ENCODE measurements around the gene COMTD1. TPM values are rescaled to one million over a fixed set of nuclear protein-coding genes. Genes with fewer than 3 reads are reported as not detected.
A peak's percentile ranks its signal among the peaks of the same experiment; 100 is the strongest.
"Not testable (repeated sequence)": the region's sequence is repeated elsewhere in the genome, so short reads cannot be mapped to it uniquely, and the experiment has no call there.

Gene COMTD1
- total RNA-seq, 2 experiments from 2014 or later, result 39.8 to 43.2 TPM

- CTCF ChIA-PET, result interaction anchor here (0.8 kb wide), 1 partner anchor 43 kb away, joined by 4 read pairs; no protein-coding TSS in a partner anchor
Observed at GRCh38 chr10:75191821-75192568, 43.8 kb downstream of the COMTD1 start.

GRCh38 chr10:75189266-75190096 lies 46.3 kb downstream of the COMTD1 start:
- CTCF ChIA-PET, result interaction anchor here (0.6 to 7.4 kb wide), 6 partner anchors 9 to 46 kb away, joined by 3 to 126 read pairs (median 14); partner anchors contain the start of genes COMTD1 and VDAC2
- H3K27ac Mint-ChIP-seq, result no peak overlapping the region

More at GRCh38 chr10:75191821-75192568, 43.8 kb downstream of the COMTD1 start:
- H3K27ac Mint-ChIP-seq, result no peak overlapping the region
- peaks cover 2% of the 10 kb centered on the region for H3K36me3 Mint-ChIP-seq
- H3K4me1 Mint-ChIP-seq, result peaks cover 6% of the 10 kb centered on the region
- ATAC-seq (no peak), DNase-seq (no peak)
- no peak overlapping the region for H3K4me3 Mint-ChIP-seq
- no peaks in the 10 kb centered on the region for H3K9me3 Mint-ChIP-seq (ENCODE audit: low read depth)
- H3K27me3 Mint-ChIP-seq, result no peaks in the 10 kb centered on the region

GRCh38 chr10:75188522-75188921 lies 47.2 kb downstream of the COMTD1 start:
- peaks cover 13% of the 10 kb centered on the region for H3K4me1 Mint-ChIP-seq
- not testable (repeated sequence) for H3K27ac Mint-ChIP-seq; H3K4me3 Mint-ChIP-seq; ATAC-seq; H3K9me3 Mint-ChIP-seq (ENCODE audit: low read depth); DNase-seq; H3K27me3 Mint-ChIP-seq; H3K36me3 Mint-ChIP-seq
- CTCF ChIA-PET, result interaction anchor here (0.6 to 7.4 kb wide), 19 partner anchors 10 to 323 kb away, joined by 3 to 126 read pairs (median 8); partner anchors contain the start of genes COMTD1 and VDAC2

More at GRCh38 chr10:75189266-75190096, 46.3 kb downstream of the COMTD1 start:
- Mint-ChIP-seq H3K9me3 (ENCODE audit: low read depth) (no peaks in the 10 kb centered on the region), H3K4me1 (peaks cover 13% of the 10 kb centered on the region), H3K36me3 (peaks cover 1% of the 10 kb centered on the region), H3K4me3 (no peak overlapping the region), H3K27me3 (no peaks in the 10 kb centered on the region)
- DNase-seq (no peak), ATAC-seq (no peak)

GRCh38 chr10:75187961-75188426 lies 47.8 kb downstream of the COMTD1 start:
- peak; percentile 82 for DNase-seq
- no peaks in the 10 kb centered on the region for H3K27me3 Mint-ChIP-seq
- no peaks in the 10 kb centered on the region for H3K9me3 Mint-ChIP-seq (ENCODE audit: low read depth)
- peak; percentile 90 for ATAC-seq
- CTCF ChIA-PET, result interaction anchor here (0.6 to 7.4 kb wide), 21 partner anchors 10 to 323 kb away, joined by 3 to 126 read pairs (median 8); partner anchors contain the start of genes COMTD1 and VDAC2
- no peak overlapping the region for H3K4me3 Mint-ChIP-seq
- peaks cover 13% of the 10 kb centered on the region for H3K4me1 Mint-ChIP-seq
- H3K27ac Mint-ChIP-seq, result peak overlapping the region; percentile 67
- H3K36me3 Mint-ChIP-seq, result peaks cover 1% of the 10 kb centered on the region

GRCh38 chr10:75186310-75186709 lies 49.4 kb downstream of the COMTD1 start:
- Mint-ChIP-seq H3K9me3 (ENCODE audit: low read depth) (no peaks in the 10 kb centered on the region), H3K27ac (no peak overlapping the region)

More at GRCh38 chr10:75186310-75186709, 49.4 kb downstream of the COMTD1 start:
- H3K36me3 Mint-ChIP-seq, result peaks cover 1% of the 10 kb centered on the region
- DNase-seq (no peak), ATAC-seq (no peak)
- CTCF ChIA-PET, result interaction anchor here (2.1 to 7.4 kb wide), 10 partner anchors 9 to 72 kb away, joined by 8 to 126 read pairs (median 15); partner anchors contain the start of gene COMTD1
- H3K4me3 Mint-ChIP-seq, result no peak overlapping the region
- H3K4me1 Mint-ChIP-seq, result peaks cover 15% of the 10 kb centered on the region
- no peaks in the 10 kb centered on the region for H3K27me3 Mint-ChIP-seq

Other genes with a start within 250 kb of the COMTD1 start
- 10 to 100 TPM; 13.8 TPM for gene SAMD8, start 124.3 kb downstream of the COMTD1 start, total RNA-seq
- gene VDAC2, start 25.2 kb downstream of the COMTD1 start, total RNA-seq, result 100 to 1,000 TPM; 136 to 156 TPM
- under 1 TPM; 0.35 to 0.80 TPM for gene ZNF503, start 165.8 kb upstream of the COMTD1 start, total RNA-seq
- not detected for gene LRMDA, start 195.7 kb upstream of the COMTD1 start, total RNA-seq